HG02571 (cell line): Measurements from ENCODE around the gene HTR2C.
"Not testable (repeated sequence)": the region's sequence is repeated elsewhere in the genome, so short reads cannot be mapped to it uniquely, and the experiment has no call there.

ENCODE experiments used
- ATAC-seq: cut with Tn5 transposase; IDR thresholded peaks from one replicate; pipeline ENCODE4 v1.9.1; 2021; ENCODE audit warnings: mild to moderate bottlenecking, moderate library complexity; ENCODE audit not compliant: unreplicated experiment

The HTR2C gene

GRCh38 chrX:114710571-114710970, 126.7 kb downstream of the HTR2C start:
- ATAC-seq, result no peak

- no peak for ATAC-seq
These were observed 128.6 kb downstream of the HTR2C start for GRCh38 chrX:114712466-114712865.

DNA sequence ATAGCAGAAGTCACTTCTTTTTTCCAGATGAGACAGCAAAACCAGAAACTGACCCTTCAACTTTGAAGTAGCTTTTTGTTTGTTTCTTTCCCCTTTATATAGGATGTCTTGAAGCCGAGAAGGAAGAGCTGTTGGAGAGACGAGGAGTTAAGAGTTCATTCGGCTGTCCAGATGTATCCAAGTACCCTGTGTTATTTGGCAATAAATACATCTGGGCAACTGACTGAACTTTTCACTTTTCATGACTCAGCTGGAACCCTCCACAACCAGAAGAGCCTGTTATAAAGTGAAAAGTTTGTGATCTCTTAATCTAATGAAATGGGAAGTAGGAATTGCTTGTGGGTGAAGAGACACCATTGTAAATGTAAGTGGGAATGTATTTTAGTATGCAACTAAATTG, 131.2 kb downstream of the HTR2C start:
- no peak for ATAC-seq

DNA sequence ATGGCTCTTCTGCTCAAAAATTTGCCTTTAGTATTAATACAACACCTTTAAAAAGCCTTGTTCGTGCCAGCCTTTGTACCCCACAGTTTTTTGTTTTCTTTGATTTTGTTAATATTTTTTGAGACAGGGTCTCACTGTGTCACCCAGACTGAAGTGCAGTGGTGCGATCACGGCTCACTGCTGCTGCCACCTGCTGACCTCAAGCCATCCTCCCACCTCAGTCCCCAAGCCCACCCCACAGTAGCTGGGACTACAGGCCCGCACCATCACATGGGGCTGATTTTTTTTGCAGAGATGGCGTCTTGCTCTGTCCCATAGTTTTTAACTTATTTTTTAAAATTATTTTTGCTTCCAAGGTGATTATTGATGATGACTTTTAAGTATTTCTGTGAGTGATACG, 134.0 kb downstream of the HTR2C start:
- ATAC-seq, result no peak

DNA sequence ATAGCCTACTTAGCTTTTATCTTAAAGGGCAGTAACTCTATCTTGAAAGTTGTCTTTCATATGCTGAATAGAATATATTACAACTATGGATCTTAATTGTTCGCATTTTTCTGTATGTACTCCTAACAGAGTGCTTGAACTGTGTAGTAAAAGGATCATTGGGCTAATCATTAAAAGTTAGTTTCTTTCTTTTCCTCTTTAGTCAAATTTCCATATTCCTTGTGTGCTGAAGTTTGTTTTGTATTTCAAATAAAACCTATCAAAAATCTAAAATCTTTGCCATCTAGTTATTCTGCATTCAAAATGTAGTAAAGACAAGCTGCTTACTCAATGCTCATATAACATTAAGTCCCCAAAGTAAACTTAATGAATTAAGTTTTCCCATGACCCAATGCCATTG, 182.7 kb downstream of the HTR2C start:
- ATAC-seq, result no peak

GRCh38 chrX:114774691-114775090, 190.8 kb downstream of the HTR2C start:
- ATAC-seq, result no peak

- no peak for ATAC-seq
These were observed 199.0 kb downstream of the HTR2C start for GRCh38 chrX:114782925-114783324.

- no peak for ATAC-seq
These were observed 203.2 kb downstream of the HTR2C start for GRCh38 chrX:114787061-114787460.

- ATAC-seq, result no peak
These were observed 213.6 kb downstream of the HTR2C start for GRCh38 chrX:114797494-114797893.

GRCh38 chrX:114798907-114799306, 215.0 kb downstream of the HTR2C start:
- ATAC-seq, result no peak

GRCh38 chrX:114800719-114801118, 216.8 kb downstream of the HTR2C start:
- no peak for ATAC-seq

GRCh38 chrX:114819509-114819908, 235.6 kb downstream of the HTR2C start:
- ATAC-seq, result no peak

GRCh38 chrX:114841051-114841450, 257.2 kb downstream of the HTR2C start:
- ATAC-seq, result no peak

- ATAC-seq, result no peak
These were observed 258.3 kb downstream of the HTR2C start for GRCh38 chrX:114842181-114842580.

DNA sequence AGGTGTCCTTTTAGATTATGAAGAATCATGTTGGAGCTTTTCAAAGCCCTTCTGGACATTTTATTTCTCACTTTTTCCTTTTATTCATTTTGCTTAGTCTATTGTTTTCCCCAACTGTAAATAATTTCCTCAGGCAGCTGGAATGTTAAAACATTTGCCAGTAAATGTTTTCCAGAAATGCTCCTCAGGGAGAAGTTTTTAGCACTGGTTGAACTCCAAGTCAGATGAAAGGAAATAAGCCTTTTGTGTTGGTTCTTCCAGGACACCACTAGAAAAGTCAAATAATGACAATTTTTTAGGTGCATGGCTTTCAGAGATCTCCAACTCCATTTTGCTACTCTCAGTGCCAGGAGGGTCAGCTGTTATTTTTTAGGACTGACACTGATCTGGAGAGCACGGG, 305.6 kb downstream of the HTR2C start:
- ATAC-seq, result no peak

- no peak for ATAC-seq
These were observed 319.7 kb downstream of the HTR2C start for GRCh38 chrX:114903618-114904017.

- ATAC-seq, result no peak
These were observed 321.4 kb downstream of the HTR2C start for GRCh38 chrX:114905251-114905650.

- ATAC-seq, result no peak
These were observed 323.2 kb downstream of the HTR2C start for GRCh38 chrX:114906984-114907510.

GRCh38 chrX:114924423-114924822, 340.5 kb downstream of the HTR2C start:
- no peak for ATAC-seq

GRCh38 chrX:114924856-114925255, 341.0 kb downstream of the HTR2C start:
- ATAC-seq, result no peak

GRCh38 chrX:114930227-114930626, 346.3 kb downstream of the HTR2C start:
- ATAC-seq, result no peak

DNA sequence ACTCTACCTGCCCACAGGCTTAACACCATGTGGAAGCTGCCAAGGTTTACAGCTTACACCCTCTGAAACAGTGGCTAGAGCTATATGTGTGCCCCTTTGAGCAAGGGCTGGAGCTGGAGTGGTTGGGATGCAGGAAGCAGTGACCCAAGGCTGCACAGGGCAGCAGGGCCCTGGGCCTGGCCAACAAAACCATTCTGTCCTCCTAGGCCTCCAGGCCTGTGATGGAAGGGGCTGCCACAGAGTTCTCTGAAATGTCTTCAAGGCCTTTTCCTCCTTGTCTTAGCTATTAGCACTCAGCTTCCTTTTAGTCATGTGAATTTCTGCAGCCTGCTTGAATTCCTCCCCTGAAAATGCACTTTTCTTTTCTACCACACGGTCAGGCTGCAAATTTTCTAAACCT, 348.7 kb downstream of the HTR2C start:
- ATAC-seq, result no peak

DNA sequence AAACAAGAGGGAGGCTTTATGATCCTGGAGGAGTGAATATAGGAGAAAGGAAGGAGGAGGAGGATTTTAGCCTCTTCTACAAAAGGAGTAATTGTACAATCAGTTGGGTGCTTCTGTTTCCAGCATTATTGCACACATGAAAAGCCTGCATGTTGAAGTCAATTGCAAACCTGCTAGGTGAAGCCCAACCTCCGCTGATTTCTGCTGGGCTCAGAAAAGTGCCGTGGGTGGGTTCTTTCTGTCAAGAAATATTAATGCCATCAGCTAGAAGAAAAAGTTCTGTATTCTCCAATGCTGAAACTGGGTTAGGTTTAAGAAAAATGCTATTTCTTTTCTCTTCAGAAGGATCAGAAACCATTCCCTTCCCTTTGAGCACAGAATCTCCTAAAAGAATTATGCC, 349.4 kb downstream of the HTR2C start:
- not testable (repeated sequence) for ATAC-seq

DNA sequence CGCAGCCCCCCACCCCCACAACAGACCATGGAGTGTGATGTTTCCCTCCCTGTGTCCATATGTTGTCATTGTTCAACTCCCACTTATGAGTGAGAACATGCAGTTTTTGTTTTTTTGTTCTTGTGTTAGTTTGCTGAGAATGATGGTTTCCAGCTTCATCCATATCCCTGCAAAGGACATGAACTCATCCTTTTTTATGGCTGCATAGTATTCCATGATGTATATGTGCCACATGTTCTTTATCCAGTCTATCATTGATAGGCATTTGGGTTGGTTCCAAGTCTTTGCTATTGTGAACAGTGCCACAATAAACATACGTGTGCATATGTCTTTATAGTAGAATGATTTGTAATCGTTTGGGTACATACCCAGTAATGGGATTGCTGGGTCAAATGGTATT, 353.2 kb downstream of the HTR2C start:
- ATAC-seq, result not testable (repeated sequence)
